Neural cell (in vitro differentiated cells): Measurements from ENCODE around the gene FAM193B. TPM values are rescaled to one million over a fixed set of nuclear protein-coding genes. Genes with fewer than 3 reads are reported as not detected.

Experiments
- H2AFZ ChIP-seq: fragments of 200-600, 300-800 bp; sonication (generic), shearing (Covaris generic); 2 replicates; pipeline ENCODE4 v1.6.0; 2014; ENCODE audit warnings: low read depth, mild to moderate bottlenecking, antibody characterized with exemption, low read length, moderate library complexity
- H3F3A ChIP-seq: fragments of 200-600 bp; shearing (Covaris generic); 2 replicates; pipeline ENCODE4 v1.6.1; 2016; ENCODE audit warnings: mild to moderate bottlenecking, moderate library complexity, mixed read lengths, antibody characterized with exemption, low read length; ENCODE audit not compliant: insufficient read depth, poor library complexity, severe bottlenecking
- H3K27ac ChIP-seq: fragments of 200-600, 300-800 bp; sonication (generic), shearing (Covaris generic); 2 replicates; pipeline ENCODE4 v1.5.1; 2014; ENCODE audit warnings: mild to moderate bottlenecking, low read length, moderate library complexity
- H3K27me3 ChIP-seq: fragments of 300-800, 200-600 bp; sonication (generic), shearing (Covaris generic); 2 replicates; pipeline ENCODE4 v1.6.0; 2014; ENCODE audit warnings: mild to moderate bottlenecking, low read depth, low read length, moderate library complexity; ENCODE audit not compliant: insufficient read depth
- H3K36me3 ChIP-seq: fragments of 300-800, 200-600 bp; sonication (generic), shearing (Covaris generic); 2 replicates; pipeline ENCODE4 v1.5.1; 2014; ENCODE audit warnings: mild to moderate bottlenecking, antibody characterized with exemption, low read length, moderate library complexity; ENCODE audit not compliant: insufficient read depth
- H3K4me2 ChIP-seq: fragments of 300-800, 200-600 bp; sonication (generic), shearing (Covaris generic); 2 replicates; pipeline ENCODE4 v1.6.0; 2014; ENCODE audit warnings: mild to moderate bottlenecking, low read length
- H3K4me3 ChIP-seq: fragments of 300-800, 200-600 bp; sonication (generic), shearing (Covaris generic); 2 replicates; pipeline ENCODE4 v1.5.1; 2014; ENCODE audit warnings: mild to moderate bottlenecking, low read length, moderate library complexity
- H3K79me2 ChIP-seq: fragments of 200-600 bp; shearing (Covaris generic); replicated peaks from 2 replicates; pipeline ENCODE4 v1.6.0; 2014; ENCODE audit warnings: mild to moderate bottlenecking, low read length, moderate library complexity; ENCODE audit not compliant: insufficient read depth
- H3K9ac ChIP-seq: fragments of 300-800, 200-600 bp; sonication (generic), shearing (Covaris generic); 2 replicates; pipeline ENCODE4 v1.6.1; 2016; ENCODE audit warnings: mild to moderate bottlenecking, low read length, mixed read lengths
- H3K9me2 ChIP-seq: fragments of 200-600 bp; shearing (Covaris generic); 2 replicates; pipeline ENCODE4 v1.6.1; 2016; ENCODE audit warnings: mild to moderate bottlenecking, low read length, mixed read lengths; ENCODE audit not compliant: insufficient read depth
- H3K9me3 ChIP-seq: fragments of 200-600, 300-800 bp; sonication (generic), shearing (Covaris generic); 2 replicates; pipeline ENCODE4 v1.6.1; 2016; ENCODE audit warnings: mild to moderate bottlenecking, mixed run types, low read length, moderate library complexity, mixed read lengths
- H4K20me1 ChIP-seq: fragments of 200-600 bp; shearing (Covaris generic); 2 replicates; pipeline ENCODE4 v1.6.1; 2016; ENCODE audit warnings: mild to moderate bottlenecking, mixed run types; ENCODE audit not compliant: insufficient read depth
- EP300 ChIP-seq: fragments of 450-650 bp; conservative IDR thresholded peaks from 2 replicates; pipeline ENCODE4 v1.6.1; 2014; ENCODE audit warnings: antibody characterized with exemption, mild to moderate bottlenecking, moderate library complexity; ENCODE audit not compliant: poor library complexity, severe bottlenecking
- EZH2 ChIP-seq: fragments of 200-600, 300-800 bp; shearing (Covaris generic), sonication (generic); IDR thresholded peaks from 2 replicates; pipeline ENCODE4 v1.6.1; 2014; ENCODE audit warnings: antibody characterized with exemption, low read length, borderline replicate concordance, mild to moderate bottlenecking; ENCODE audit not compliant: insufficient read depth, poor library complexity, severe bottlenecking
- MXI1 ChIP-seq: fragments of 450-650 bp; conservative IDR thresholded peaks from 2 replicates; pipeline ENCODE4 v1.6.1; 2014; ENCODE audit warnings: antibody characterized with exemption, mild to moderate bottlenecking; ENCODE audit not compliant: poor library complexity, severe bottlenecking
- POLR2AphosphoS5 ChIP-seq: IDR thresholded peaks from 2 replicates; pipeline ENCODE4 v1.6.1; 2012
- RAD21 ChIP-seq: fragments of 450-650 bp; conservative IDR thresholded peaks from 2 replicates; pipeline ENCODE4 v1.6.1; 2014; ENCODE audit warnings: antibody characterized with exemption, mild to moderate bottlenecking, moderate library complexity
- SMC3 ChIP-seq: fragments of 450-650 bp; conservative IDR thresholded peaks from 2 replicates; pipeline ENCODE4 v1.6.1; 2014; ENCODE audit warnings: antibody characterized with exemption, mild to moderate bottlenecking, moderate library complexity; ENCODE audit not compliant: poor library complexity
- TAF1 ChIP-seq: IDR thresholded peaks from 2 replicates; pipeline ENCODE4 v1.6.1; 2012; ENCODE audit warnings: low read depth
- polyA plus RNA-seq: library from polyadenylated mRNA; depleted of rRNA; stranded (reverse); fragments of >200 nt; gene quantifications from 2 replicates; pipeline ENCODE4 v1.2.3, GENCODE V29; 2014
- TF ChIP-seq, protein P1 (sequence below): fragments of 450-650 bp; IDR thresholded peaks from 2 replicates; pipeline ENCODE4 v1.5.1; 2014; ENCODE audit warnings: antibody characterized with exemption, mild to moderate bottlenecking, moderate library complexity; ENCODE audit not compliant: poor library complexity, severe bottlenecking
- TF ChIP-seq, protein P2 (sequence below): IDR thresholded peaks from 2 replicates; pipeline ENCODE4 v1.6.1; 2012; ENCODE audit warnings: borderline replicate concordance

Gene FAM193B
- polyA plus RNA-seq, 1 donor from 2014 or later: 79.2 TPM

- Histone ChIP-seq H3K27me3 (no peaks in the 10 kb centered on the region), H3K4me2 (no peak overlapping the region)
Observed at GRCh38 chr5:177491429-177491945, 62.9 kb downstream of the FAM193B start.

GRCh38 chr5:177490992-177491391, 63.4 kb downstream of the FAM193B start:
- Histone ChIP-seq H3K9me3 (no peaks in the 10 kb centered on the region), H3K79me2 (peaks cover 6% of the 10 kb centered on the region), H4K20me1 (no peaks in the 10 kb centered on the region), H2AFZ (no peak overlapping the region), H3K4me2 (no peak overlapping the region), H3K9me2 (no peaks in the 10 kb centered on the region), H3K36me3 (no peaks in the 10 kb centered on the region), H3K27me3 (no peaks in the 10 kb centered on the region), H3F3A (no peaks in the 10 kb centered on the region), H3K27ac (no peak overlapping the region), H3K9ac (no peak overlapping the region), H3K4me3 (no peak overlapping the region)
- TF ChIP-seq, protein P1, sequence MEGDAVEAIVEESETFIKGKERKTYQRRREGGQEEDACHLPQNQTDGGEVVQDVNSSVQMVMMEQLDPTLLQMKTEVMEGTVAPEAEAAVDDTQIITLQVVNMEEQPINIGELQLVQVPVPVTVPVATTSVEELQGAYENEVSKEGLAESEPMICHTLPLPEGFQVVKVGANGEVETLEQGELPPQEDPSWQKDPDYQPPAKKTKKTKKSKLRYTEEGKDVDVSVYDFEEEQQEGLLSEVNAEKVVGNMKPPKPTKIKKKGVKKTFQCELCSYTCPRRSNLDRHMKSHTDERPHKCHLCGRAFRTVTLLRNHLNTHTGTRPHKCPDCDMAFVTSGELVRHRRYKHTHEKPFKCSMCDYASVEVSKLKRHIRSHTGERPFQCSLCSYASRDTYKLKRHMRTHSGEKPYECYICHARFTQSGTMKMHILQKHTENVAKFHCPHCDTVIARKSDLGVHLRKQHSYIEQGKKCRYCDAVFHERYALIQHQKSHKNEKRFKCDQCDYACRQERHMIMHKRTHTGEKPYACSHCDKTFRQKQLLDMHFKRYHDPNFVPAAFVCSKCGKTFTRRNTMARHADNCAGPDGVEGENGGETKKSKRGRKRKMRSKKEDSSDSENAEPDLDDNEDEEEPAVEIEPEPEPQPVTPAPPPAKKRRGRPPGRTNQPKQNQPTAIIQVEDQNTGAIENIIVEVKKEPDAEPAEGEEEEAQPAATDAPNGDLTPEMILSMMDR: no peak
- TF ChIP-seq EZH2: no peak
- TF ChIP-seq RAD21: no peak
- no peak for TF ChIP-seq TAF1
- TF ChIP-seq SMC3: no peak
- TF ChIP-seq, protein P2, sequence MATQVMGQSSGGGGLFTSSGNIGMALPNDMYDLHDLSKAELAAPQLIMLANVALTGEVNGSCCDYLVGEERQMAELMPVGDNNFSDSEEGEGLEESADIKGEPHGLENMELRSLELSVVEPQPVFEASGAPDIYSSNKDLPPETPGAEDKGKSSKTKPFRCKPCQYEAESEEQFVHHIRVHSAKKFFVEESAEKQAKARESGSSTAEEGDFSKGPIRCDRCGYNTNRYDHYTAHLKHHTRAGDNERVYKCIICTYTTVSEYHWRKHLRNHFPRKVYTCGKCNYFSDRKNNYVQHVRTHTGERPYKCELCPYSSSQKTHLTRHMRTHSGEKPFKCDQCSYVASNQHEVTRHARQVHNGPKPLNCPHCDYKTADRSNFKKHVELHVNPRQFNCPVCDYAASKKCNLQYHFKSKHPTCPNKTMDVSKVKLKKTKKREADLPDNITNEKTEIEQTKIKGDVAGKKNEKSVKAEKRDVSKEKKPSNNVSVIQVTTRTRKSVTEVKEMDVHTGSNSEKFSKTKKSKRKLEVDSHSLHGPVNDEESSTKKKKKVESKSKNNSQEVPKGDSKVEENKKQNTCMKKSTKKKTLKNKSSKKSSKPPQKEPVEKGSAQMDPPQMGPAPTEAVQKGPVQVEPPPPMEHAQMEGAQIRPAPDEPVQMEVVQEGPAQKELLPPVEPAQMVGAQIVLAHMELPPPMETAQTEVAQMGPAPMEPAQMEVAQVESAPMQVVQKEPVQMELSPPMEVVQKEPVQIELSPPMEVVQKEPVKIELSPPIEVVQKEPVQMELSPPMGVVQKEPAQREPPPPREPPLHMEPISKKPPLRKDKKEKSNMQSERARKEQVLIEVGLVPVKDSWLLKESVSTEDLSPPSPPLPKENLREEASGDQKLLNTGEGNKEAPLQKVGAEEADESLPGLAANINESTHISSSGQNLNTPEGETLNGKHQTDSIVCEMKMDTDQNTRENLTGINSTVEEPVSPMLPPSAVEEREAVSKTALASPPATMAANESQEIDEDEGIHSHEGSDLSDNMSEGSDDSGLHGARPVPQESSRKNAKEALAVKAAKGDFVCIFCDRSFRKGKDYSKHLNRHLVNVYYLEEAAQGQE: no peak
- no peak for TF ChIP-seq EP300
- TF ChIP-seq MXI1: no peak
- TF ChIP-seq POLR2AphosphoS5: no peak

More at GRCh38 chr5:177491429-177491945, 62.9 kb downstream of the FAM193B start:
- H3K27ac ChIP-seq: no peak overlapping the region
- peaks cover 11% of the 10 kb centered on the region for H3K79me2 ChIP-seq
- H3K4me3 ChIP-seq: no peak overlapping the region
- no peak for TF ChIP-seq SMC3
- TF ChIP-seq, protein P1: peak; percentile 61
- H3K9ac ChIP-seq: no peak overlapping the region
- H2AFZ ChIP-seq: no peak overlapping the region
- no peaks in the 10 kb centered on the region for H3F3A ChIP-seq
- no peaks in the 10 kb centered on the region for H4K20me1 ChIP-seq
- H3K9me2 ChIP-seq: no peaks in the 10 kb centered on the region
- H3K9me3 ChIP-seq: no peaks in the 10 kb centered on the region
- no peaks in the 10 kb centered on the region for H3K36me3 ChIP-seq
